LNCaP clone FGC (cell line): Measurements from ENCODE around the gene NCOR1.
"Not testable (repeated sequence)": the region's sequence is repeated elsewhere in the genome, so short reads cannot be mapped to it uniquely, and the experiment has no call there.

Source experiments
- DNase-seq: peaks from one replicate; pipeline ENCODE4 v3.0.0-alpha.2; 2011; ENCODE audit warnings: low read depth
- H3K4me3 ChIP-seq: 2 replicates; pipeline ENCODE4 v1.5.1; 2011; ENCODE audit warnings: mild to moderate bottlenecking, low read depth, low read length, control low read depth
- TF ChIP-seq, protein P1 (sequence below): IDR thresholded peaks from 2 replicates; pipeline ENCODE4 v1.5.1; 2012; ENCODE audit warnings: mild to moderate bottlenecking; ENCODE audit not compliant: control insufficient read depth, insufficient read depth; ENCODE audit errors: extremely low read depth

NCOR1 gene

DNA sequence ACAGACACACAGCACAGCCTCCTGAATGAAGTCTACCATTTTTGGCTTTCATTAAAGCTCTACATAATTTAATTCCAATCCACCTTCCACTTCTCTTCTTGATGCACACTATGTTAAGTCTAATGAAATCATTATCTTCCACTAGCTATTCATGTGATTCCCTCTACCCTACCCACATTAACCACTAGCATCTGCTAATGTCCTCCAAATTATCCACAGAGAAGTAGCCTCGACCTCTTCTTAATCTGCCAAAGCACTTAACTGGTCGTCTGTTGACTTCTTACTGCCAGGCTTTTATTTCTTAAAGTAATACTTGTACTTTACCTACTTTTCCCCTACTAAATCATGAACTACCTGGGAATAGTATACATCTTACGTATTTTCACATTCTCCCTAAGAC is 91.8 kb downstream of the NCOR1 start:
- H3K4me3 ChIP-seq = no peak overlapping the region
- DNase-seq = no peak
- TF ChIP-seq, protein P1, sequence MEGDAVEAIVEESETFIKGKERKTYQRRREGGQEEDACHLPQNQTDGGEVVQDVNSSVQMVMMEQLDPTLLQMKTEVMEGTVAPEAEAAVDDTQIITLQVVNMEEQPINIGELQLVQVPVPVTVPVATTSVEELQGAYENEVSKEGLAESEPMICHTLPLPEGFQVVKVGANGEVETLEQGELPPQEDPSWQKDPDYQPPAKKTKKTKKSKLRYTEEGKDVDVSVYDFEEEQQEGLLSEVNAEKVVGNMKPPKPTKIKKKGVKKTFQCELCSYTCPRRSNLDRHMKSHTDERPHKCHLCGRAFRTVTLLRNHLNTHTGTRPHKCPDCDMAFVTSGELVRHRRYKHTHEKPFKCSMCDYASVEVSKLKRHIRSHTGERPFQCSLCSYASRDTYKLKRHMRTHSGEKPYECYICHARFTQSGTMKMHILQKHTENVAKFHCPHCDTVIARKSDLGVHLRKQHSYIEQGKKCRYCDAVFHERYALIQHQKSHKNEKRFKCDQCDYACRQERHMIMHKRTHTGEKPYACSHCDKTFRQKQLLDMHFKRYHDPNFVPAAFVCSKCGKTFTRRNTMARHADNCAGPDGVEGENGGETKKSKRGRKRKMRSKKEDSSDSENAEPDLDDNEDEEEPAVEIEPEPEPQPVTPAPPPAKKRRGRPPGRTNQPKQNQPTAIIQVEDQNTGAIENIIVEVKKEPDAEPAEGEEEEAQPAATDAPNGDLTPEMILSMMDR = no peak

DNA sequence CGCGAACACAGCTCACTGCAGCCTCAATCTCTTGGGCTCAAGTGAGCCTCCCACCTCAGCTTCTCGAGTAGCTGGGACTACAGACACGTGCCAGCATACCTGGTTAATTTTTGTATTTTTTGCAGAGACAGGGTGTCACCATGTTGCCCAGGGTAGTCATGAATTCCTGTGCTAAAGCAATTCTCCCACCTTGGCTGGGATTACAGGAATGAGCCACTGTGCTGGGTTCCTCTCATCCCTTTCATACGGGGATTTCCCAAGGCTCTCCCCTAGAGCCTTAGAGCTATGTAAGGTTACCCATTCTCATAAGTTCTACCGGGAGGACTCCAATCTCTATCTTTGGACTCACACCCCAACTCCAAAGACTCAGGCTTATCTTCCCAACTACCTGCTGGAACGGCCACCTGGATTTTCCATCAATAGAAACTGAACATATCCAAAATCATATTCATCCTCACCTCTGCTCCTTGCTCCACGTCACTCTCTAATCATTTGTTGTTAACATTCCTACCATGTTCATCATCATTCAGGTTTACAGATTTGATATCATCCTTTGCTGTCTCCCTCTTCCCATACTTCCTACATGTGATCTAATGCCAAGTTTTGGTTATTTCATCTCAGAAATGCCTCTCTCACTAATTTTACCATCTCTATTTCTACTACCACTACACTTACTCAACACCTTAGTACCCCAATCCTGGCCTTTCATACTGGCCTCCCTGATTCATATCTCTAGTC is 92.5 kb downstream of the NCOR1 start:
- TF ChIP-seq, protein P1 = no peak
- H3K4me3 ChIP-seq = no peak overlapping the region
- no peak for DNase-seq

DNA sequence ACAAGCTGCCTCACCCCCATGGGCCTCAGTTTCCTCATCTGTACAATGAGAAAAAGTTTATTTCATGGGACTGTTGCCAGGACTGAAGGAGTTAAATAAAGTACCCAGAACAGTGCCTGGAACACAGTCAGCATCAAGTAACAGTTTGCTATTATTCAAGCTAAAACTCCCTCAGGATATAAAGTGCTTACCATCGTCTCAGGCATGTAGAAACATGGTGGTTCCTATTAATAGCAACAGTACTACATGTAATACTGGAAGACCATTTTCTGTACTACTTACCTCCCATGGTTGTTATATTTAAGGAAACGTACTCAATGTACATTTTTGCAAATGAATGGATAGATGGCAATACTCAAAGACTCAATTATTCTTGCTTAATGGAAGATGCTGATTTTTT is 93.4 kb downstream of the NCOR1 start:
- DNase-seq = no peak
- no peak overlapping the region for H3K4me3 ChIP-seq
- TF ChIP-seq, protein P1 = no peak

DNA sequence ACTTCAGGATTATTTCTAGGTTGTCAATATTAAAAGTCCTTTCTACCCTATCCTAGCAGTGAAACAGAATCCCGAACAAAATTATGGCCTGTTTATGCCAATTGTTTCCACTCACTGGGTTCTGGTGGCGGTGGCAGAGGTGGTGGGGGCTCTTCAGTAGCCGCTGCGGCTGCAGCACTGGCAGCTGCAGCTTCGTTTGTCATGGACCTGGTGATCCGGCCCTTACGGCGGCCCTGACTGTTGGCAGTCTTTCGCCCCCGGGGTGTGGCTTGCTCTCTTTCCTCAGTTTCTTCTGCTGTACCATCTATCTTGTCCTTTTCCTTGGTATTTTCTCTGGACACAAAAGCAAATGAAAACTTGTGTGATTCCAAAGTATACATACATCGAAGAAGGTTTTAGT is 94.4 kb downstream of the NCOR1 start:
- DNase-seq = no peak
- TF ChIP-seq, protein P1 = no peak
- H3K4me3 ChIP-seq = no peak overlapping the region

DNA sequence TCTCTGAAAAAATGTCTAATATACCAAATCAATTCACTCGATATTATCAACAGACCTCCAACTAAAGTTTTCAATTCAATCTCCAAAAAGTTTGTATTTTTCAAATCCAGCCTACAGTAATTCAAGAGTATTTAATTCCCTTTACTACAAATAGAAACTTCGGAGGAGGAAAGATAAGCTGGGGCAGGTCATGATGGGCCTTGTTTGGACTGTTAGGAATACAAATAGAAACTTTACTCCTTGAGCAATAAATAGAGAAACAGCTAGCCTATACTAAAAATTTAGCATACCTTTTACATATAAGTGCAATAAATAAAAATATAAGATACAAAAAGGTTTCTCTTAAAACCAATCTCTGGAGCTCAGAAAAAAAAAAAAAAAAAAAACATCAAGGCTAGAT is 98.2 kb downstream of the NCOR1 start:
- TF ChIP-seq, protein P1 = no peak
- H3K4me3 ChIP-seq = no peak overlapping the region
- no peak for DNase-seq

DNA sequence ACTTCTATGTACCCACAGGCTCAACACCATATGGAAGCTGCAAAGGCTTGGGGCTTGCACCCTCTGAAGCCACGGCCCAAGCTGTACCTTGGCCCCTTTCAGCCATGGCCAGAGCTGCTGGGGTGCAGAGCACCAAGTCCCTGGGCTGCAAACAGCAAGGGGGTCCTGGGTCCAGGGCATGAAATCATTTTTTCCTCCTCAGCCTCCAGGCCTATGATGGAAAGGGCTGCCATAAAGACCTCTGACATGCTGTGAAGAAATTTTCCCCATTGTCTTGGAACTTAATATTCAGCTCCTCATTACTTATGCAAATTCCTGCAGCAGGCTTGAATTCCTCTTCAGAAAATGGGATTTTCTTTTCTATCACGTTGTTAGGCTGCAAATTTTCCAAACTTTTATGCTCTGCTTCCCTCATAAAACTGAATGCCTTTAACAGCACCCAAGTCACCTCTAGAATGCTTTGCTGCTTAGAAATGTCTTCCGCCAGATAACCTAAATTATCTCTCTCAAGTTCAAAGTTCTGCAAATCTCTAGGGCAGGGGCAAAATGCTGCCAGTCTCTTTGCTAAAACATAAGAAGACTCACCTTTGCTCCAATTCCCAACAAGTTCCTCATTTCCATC is 100.1 kb downstream of the NCOR1 start:
- not testable (repeated sequence) for DNase-seq

DNA sequence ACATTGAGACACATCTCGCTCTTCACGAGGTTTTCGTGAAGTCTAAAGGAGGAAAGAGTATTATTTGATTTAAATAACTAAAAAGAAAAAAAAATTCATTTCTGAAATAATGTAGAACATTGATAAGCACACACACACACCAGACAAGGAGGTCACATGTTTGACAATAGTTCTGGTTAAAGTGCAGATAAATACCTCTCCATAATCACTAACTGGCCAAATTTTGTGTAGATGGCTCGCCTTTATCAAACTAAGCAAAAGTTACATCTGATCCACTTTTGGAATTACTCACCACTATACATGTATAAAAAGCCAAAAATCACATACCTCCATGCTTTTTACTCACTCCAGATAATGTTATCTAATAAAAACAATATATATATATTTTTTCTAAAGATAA is 106.5 kb downstream of the NCOR1 start:
- TF ChIP-seq, protein P1 = no peak
- H3K4me3 ChIP-seq = no peak overlapping the region
- no peak for DNase-seq

More for the DNA sequence above, 100.1 kb downstream of the NCOR1 start:
- H3K4me3 ChIP-seq = not testable (repeated sequence)
